Suppressor macrophage (primary cell): ENCODE data around the gene BHMT2.

Source experiments
- DNase-seq, 4 experiments: peaks; one replicate each; pipeline ENCODE4 v3.0.0-alpha.2; 2020 to 2022
- total RNA-seq, 17 experiments: gene quantifications; one replicate each; lab custom pipeline; 2026; ENCODE audit warnings: mixed read lengths in 6 of 17, inconsistent platforms in 3 of 17; lab: John Stamatoyannopoulos, UW

Gene BHMT2, protein sequence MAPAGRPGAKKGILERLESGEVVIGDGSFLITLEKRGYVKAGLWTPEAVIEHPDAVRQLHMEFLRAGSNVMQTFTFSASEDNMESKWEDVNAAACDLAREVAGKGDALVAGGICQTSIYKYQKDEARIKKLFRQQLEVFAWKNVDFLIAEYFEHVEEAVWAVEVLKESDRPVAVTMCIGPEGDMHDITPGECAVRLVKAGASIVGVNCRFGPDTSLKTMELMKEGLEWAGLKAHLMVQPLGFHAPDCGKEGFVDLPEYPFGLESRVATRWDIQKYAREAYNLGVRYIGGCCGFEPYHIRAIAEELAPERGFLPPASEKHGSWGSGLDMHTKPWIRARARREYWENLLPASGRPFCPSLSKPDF
- total RNA-seq = 0 to 1.5 (median 0) reads per million in 17 experiments

DNA sequence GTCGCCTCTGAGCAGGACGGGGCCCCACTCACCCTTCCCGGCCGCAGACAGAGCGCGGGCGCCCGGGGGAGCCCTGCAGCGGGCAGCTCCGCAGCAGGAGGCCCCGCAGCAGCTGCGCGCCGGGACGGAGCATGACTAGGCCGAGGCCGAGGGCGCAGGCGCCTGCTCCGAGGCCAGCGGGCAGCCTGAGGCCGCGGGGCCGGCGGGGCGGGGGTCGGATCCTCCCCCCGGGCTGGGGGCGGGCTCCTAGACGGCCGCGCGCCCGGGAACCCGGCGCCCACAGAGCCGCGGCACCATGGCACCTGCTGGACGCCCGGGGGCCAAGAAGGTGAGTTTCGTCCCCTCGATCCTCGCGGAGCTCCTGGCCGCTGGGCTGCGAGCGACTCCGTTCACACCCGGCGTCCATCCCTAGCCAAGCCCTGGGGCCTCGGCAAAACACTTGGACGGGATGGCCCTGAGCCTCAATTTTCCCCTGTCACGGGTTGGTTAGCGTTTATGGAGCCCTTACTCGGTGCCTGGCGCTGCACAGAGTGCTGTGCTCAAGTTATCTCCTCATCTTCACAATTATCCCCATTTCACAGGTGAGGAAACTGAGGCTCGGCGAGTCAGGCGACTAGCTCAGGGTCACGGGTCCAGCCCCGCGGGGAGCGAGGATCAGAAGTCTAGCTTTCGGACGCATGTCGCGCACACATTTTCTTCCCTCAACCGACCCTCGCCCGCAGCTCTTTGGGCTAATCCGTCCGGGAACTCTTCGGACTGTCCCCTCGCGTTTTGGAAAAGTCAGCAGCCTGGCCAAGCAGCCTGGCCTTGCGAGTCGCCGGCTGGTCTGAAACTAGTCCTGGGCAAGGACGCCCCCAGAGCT, at the start of gene BHMT2, which contains the start of gene DMGDH:
Gene BHMT2, plus strand, starts transcription at position 280 of the 862 bp plus-strand sequence. Its CDS starts 16 bp downstream, at position 296.
Gene DMGDH, minus strand, starts transcription at position 187 of the 862 bp plus-strand sequence. Its CDS starts 54 bp downstream, at position 133.
- DNase-seq = peak in 3 of 4 experiments; percentile 4 to 36 (median 17)

GRCh38 chr5:79020861-79021561, 48.6 kb upstream of the BHMT2 start:
- DNase-seq = peak; percentile 72 to 80 (median 77)

DNA sequence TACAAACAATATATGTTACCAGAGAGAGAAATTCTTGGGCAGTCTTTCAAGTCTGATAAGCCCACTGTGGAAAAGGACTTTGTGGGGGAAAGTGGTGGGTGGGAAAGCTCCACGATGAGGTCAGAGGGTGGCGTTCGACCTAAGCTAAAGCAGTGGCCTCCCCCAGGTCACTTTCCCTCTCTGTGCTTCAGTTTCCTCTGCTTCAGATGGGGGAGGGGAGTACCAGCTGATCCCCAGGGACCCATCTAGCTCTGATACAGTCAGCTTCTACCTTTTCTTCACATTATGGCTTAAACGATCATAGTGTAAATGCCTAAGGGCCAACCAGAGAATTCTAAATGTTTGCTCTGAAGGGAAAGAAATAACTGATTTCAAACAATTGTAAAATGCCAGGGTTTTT, 47.8 kb upstream of the BHMT2 start:
- no peak for DNase-seq

DNA sequence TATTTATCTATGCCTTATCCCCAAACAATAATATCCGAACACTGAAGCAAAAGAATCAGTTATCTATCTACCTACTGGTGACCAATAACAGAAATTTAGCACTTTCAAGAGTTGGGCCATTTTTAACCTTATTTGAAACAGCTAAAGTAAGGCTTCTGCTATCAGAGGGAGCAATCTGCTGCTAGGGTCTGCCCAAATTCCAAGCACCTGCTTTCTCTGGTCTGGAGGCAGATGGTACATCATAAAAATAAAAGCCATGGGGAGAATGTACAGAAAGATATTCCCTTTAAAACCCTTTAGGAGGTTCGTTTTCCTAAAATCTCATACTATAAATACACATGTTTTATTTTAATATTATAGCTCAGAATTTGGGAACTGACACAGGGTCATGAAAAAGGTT, 46.8 kb upstream of the BHMT2 start:
- no peak for DNase-seq

DNA sequence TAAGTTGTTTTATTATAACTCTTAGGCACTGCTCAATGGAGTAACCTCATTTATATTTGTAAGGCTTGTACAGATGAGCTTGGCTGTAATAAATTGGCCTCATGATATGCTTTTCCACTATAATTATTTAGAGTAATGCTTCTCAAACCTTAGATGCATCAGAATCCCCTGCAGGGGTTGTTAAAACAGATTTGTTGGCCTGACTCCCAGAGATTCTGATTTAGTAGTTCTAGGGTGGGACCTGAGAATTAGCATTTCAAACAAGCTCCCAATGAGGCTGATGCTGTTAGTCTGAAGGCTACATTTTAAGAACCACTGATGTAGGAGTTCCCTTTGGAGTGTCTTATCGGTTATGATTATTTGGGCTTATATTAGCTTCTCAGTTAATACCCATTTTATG, 46.2 kb upstream of the BHMT2 start:
- no peak for DNase-seq

- no peak for DNase-seq
Measured at GRCh38 chr5:79023947-79024346, 45.6 kb upstream of the BHMT2 start.

DNA sequence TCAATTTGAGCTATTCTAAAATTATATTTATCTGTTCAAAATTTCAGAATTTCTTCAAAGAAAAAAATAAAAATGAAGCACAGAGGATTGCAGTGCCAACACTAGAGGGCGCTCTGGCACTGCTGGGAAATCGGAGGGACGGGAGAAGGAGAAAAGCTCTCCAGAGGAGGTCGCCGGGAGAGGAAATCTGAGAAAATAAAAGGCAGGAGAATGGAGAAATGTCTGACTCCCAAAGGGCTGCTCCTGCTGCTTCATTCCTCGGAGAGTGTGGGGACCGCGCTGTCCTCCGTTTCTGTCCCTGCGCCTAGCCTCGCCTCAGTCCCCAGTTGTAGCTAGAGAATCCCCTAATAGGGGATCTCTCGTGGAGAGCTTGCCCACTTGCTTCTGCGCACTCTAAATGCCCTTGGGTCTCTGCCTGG, 44.5 kb upstream of the BHMT2 start:
- peak; percentile 71 to 84 (median 78) for DNase-seq

DNA sequence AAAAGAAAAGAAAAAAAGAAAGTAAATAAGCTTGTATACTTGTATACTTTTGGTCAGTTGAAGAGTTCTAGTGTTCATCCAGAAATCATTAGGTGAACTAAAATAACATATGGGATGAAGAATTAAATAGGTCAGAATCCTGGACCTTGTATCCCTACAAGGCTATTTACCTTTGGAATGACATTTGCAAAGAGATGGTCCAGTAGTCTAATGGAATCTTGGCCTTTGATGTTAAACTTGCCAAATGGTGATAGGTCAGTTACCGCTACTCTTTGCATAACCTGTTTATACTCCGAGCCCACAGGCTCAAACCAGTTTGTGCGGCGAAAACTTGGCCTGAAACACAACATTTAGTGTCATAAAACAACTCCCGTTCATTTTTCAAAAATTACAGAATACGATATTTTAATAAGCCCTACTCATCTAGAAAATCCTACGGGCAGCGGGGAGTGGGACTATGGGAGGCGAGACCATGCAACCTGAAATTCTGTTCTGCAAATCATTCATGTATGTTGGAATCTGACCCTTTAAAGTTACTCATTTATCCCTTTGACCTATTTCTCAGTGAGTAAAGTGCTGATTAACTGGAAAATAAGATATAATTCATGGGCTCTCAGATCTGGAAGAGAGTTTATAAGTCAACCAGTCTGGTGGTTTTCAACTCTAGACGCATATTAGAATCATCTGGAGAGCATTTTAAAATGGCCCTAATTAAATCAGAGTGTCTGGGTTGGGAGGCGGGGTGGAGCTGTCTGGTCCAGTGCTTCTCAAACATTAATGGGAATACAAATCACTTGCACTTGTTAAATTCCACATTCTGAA, 38.7 kb upstream of the BHMT2 start:
- no peak for DNase-seq

GRCh38 chr5:79031485-79031867, 38.1 kb upstream of the BHMT2 start:
- DNase-seq = no peak

- no peak for DNase-seq
Measured at GRCh38 chr5:79032031-79032695, 37.4 kb upstream of the BHMT2 start.

- DNase-seq = no peak
Measured at GRCh38 chr5:79032782-79033181, 36.8 kb upstream of the BHMT2 start.

DNA sequence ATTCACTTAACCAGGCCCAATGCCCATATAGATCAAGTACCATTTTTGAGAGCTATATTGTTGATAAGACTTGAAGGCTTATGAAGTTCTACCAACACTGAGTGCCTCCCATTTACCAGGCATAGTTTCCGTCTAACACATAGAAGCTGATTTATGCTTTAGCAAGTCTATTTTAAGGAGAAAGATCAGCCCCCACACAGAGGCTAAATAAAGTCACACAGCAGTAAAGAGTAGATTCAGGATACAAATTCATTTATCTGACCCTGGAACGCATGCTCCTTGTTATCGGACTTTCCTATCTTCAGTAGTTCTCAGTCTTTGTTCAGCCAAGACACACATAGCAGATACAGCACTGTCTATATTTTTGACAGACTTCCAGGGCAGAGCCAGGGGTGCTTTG, 34.3 kb upstream of the BHMT2 start:
- no peak for DNase-seq

DNA sequence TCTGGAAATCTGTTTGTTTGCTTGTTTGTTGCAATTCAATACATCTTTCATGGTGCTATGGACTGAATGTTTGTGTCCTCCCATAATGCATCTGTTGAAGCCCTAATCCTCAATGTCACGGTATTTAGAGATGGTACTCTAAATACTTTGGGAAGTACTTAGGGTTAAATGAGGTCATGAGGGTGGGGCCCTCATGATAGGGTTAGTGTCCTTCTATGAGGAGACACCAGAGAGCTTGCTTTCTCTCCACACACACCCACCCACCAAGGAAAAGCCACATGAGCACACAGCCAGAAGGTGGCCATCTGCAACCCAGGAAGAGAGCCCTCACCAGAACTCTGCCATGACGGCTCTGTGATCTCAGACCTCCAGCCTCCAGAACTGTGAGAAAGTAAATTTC, 32.8 kb upstream of the BHMT2 start:
- DNase-seq = no peak

DNA sequence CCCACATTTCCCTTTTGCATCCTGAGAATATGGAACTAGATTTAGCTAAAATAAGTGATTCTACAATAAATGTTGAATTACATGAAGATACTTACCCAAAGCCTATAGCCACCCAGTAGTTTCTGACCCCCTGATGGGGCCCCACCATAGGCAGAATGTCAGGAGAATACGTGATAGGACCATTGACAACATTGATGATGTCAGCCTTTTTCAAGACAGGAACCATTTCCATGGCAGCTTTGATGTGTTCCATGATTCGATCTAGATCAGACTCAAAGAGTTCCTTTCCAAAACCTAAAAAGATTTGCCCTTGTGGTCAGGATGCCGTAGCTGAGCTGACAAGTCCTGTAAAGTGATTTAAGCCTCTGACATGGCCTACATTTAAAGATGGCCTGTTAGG, 27.4 kb upstream of the BHMT2 start:
- DNase-seq = no peak

DNA sequence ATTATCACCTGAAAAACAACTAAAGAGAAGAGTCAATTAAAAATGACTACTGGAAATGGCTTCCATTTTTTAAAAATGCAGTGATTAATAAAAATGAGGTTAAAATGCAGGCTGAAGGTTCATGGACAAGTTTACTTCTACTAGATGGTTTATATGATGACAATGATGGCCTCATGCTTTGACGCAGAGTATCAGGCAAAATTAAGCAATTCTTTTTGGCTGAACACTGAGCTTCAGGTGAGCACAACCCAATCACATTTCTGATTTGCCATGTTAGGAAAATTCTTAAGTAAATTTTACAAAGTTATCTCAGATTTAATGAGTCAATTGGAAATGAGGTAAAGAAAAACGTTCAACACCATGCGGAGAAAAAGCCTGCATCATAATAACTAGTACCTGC, 22.4 kb upstream of the BHMT2 start:
- DNase-seq = no peak

DNA sequence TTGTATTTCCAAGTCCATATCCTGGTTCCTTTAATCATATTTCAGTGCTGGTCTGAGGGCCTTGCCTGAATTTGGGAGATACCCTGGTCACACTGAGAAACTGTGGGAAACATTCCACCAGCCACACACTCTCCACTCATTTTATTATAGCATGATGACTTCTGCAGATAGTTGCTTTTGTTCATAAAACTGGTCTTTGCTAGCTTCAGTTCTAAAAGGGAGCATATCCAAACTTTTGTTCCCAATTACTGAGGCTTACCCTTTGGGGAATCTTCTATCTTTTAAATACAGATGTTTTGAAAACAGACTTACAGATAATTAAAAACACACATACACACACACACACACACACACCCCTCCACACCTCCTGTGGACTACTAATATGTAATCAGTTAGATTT, 21.1 kb upstream of the BHMT2 start:
- DNase-seq = no peak

- no peak for DNase-seq
Measured at GRCh38 chr5:79050498-79050897, 19.1 kb upstream of the BHMT2 start.

DNA sequence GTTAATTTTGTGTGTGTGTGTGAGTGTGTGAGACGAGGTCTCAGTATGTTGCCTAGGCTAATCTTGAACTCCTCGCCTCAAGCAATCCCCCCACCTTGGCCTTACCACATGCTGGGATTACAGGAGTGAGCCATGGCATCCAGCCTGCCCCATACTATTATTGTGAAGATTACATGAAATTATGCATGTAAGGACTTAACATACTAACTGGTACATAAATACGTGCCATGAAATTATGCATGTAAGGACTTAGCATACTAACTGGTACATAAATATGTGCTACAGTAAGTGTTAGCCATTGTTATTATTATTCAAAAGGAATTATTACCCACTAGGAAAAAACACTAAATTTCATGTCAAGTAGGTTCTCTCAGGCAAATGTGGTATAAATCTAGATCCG, 16.2 kb upstream of the BHMT2 start:
- DNase-seq = no peak

- DNase-seq = no peak
Measured at GRCh38 chr5:79055017-79055416, 14.6 kb upstream of the BHMT2 start.

- no peak for DNase-seq
Measured at GRCh38 chr5:79056847-79057246, 12.7 kb upstream of the BHMT2 start.

DNA sequence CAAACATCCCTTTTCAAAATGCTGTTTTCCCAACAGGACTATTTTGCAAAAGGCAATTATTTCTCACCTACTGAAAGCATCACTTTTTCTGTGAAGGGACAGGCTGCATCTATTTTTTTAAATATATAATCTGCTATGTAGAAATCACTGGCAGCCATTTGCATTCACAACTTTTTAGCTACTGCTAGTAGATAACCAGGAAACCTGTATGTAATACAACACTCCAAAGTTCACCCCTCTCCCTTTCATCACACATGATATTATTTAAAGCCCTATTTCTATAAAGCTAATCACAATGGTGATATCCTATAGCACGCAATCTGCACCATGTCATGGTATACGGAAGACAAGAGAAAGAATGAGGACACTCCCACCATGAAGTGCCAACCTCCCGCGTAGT, 9.9 kb upstream of the BHMT2 start:
- no peak for DNase-seq

GRCh38 chr5:79062436-79062835, 7.1 kb upstream of the BHMT2 start:
- no peak for DNase-seq
